Activated T-cell treated with anti-CD3 and anti-CD28 coated beads for 24 hours (primary cell): ENCODE results near the gene PTPN2.
"Not testable (repeated sequence)": the region's sequence is repeated elsewhere in the genome, so short reads cannot be mapped to it uniquely, and the experiment has no call there.

ENCODE experiments used
- DNase-seq: peaks from one replicate; pipeline ENCODE4 v3.0.0-alpha.2; 2020; ENCODE audit warnings: low read depth

PTPN2 gene

DNA sequence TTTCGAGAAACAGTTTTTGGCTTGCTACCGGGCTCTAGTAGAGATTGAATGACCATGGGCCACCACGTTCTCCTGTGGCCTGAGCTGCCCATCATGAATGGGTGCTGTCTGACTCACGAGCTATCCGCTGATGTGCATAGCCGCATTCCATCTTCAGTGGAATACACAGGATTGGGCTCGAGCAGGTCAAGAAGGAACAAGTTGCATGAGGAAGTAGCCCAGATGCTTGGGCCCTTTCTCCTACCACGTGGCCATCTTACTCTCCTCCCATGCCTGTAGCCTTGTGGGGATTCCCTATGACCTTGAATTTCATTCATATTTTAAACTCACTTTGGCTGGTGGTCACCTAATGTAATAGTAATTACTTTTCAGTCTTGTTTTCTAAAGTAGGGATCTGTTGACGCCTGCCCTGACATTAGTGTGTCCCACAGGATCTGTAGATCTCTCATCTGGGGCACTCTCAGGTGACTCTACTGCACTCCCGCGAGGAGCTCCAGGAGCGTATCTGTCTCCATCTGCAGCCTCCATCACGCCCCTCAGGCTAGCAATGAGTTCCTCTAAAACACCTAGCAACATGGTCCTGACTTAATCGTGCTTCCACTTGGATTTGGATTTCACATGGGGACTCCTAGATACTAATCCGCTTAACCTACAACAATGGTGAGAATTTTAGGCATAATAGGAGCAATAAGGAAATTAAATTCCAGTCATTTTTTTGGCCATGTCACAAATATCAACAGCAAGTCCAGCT lies 113.4 kb downstream of the PTPN2 start:
- no peak for DNase-seq

- no peak for DNase-seq
Observed at GRCh38 chr18:12769644-12770440, 114.2 kb downstream of the PTPN2 start.

GRCh38 chr18:12769136-12769535 lies 114.9 kb downstream of the PTPN2 start:
- DNase-seq: no peak

DNA sequence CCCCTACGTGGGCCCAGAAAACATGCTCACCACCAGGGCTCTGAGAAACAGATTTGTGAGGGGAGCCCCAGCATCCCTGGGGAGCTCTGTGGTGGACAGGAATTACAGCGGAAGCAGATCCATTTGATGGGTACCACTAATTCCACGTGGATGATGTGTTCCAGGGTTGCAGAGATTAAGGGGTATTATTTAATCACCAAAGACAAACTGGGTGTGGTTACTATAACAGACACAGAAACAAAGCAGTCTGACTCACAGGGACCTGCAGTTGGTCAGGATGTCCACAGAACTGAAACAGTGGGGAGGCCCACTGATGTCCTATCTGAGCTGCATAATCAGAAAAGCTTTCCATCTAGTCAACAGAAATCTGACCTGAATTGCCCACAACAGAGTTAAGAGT lies 115.4 kb downstream of the PTPN2 start:
- no peak for DNase-seq

- DNase-seq: no peak
Observed at GRCh38 chr18:12767580-12768155, 116.4 kb downstream of the PTPN2 start.

GRCh38 chr18:12766986-12767433 lies 117.0 kb downstream of the PTPN2 start:
- DNase-seq: no peak

GRCh38 chr18:12765586-12765985 lies 118.5 kb downstream of the PTPN2 start:
- no peak for DNase-seq

- DNase-seq: no peak
Observed at GRCh38 chr18:12765126-12765525, 118.9 kb downstream of the PTPN2 start.

- not testable (repeated sequence) for DNase-seq
Observed at GRCh38 chr18:12758566-12758965, 125.5 kb downstream of the PTPN2 start.

- not testable (repeated sequence) for DNase-seq
Observed at GRCh38 chr18:12756619-12757239, 127.3 kb downstream of the PTPN2 start.

GRCh38 chr18:12755606-12756005 lies 128.4 kb downstream of the PTPN2 start:
- not testable (repeated sequence) for DNase-seq

DNA sequence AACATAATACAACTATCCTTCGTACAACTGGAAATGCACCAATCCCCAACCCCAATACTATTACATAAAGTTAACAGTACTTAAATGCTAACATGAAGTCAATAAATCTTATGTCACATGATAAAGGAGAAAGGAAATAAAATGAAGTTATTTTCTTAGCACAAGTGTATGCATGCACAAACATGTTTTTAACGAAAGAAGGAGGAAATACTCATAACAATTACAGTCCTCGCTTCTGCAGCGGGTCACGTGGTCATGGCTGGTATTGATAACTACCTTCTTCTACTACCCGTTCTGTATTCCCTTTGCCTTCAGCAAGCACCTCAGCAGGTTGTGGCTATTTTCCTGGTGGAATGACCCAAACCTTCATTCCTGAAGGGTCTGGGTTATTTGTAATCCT lies 129.5 kb downstream of the PTPN2 start:
- no peak for DNase-seq

DNA sequence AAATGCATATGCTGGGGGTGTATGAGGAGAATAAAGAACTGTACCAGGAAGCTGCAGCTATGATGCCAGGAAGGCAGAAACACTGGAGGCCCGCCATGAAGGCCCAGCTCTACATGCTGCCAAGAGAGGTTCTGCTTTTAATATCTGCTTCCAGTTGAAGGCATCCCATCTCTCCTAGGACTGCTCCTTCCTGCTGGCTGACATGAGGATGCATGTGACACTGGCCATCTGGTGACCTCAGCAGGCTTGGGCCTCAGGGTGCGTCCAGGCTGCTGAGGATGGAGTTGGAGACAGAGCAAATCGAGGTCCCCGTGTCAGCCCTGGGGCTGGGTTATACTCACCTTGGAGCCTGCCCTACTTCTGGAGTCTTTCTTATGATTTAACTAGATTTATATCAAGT lies 132.1 kb downstream of the PTPN2 start:
- DNase-seq: no peak

GRCh38 chr18:12751503-12751884 lies 132.5 kb downstream of the PTPN2 start:
- DNase-seq: no peak

DNA sequence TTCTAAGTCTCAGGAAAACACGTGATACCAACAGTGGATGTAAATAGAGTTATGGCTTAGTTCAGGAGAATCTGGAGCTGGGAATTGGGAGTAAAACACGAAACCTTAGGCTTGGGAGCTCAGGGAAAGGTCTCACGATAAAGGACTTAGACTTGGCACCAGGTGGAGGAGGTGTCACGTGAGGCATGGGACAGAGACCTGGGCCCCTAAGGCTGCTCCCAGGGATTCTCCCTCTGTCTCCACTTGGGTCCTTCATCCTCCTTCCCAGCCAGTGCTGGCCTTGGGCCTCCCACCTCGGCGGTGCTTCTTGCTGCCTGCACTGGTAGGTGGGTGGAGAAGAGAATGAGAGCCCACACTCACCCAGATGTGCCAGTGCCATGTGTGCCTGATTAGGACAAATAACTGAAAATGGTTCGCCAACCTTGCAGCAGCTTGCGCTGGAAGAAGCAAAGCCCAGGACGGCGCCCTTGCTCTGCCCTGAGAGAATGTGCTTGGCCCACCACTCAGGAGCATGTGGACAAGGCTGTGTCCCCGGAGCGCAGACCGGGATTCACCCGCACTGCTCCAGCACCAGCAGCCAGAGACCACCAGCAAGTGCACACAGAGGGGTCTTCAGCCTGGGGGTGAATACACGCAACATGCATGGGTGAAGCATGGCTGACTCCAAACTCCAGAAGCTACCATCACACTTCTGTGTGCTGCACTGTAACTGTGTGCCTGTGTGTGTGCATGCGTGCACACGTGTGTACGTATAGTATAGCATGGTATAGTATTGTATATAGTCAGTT lies 133.1 kb downstream of the PTPN2 start:
- no peak for DNase-seq

GRCh38 chr18:12750076-12750714 lies 133.8 kb downstream of the PTPN2 start:
- no peak for DNase-seq

DNA sequence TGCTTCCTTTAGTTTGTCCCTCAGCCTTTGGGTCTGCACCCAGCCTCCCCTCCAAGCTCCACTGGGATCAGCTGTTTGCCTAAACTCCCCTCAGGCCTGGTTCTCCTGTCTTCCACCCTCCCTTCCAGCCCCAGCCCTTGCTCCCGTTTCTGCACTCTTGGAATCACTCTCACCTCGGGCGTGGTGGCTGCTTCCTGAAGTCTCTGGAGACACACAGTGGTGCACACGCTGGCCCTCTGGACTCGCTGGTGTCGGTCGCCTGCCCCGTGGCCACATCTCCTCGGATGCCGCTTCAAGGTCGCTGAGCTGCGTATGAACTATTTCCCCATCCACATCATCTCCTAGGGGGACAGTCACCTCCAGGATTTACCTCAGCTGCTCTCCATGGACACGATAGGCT lies 134.9 kb downstream of the PTPN2 start:
- DNase-seq: no peak

DNA sequence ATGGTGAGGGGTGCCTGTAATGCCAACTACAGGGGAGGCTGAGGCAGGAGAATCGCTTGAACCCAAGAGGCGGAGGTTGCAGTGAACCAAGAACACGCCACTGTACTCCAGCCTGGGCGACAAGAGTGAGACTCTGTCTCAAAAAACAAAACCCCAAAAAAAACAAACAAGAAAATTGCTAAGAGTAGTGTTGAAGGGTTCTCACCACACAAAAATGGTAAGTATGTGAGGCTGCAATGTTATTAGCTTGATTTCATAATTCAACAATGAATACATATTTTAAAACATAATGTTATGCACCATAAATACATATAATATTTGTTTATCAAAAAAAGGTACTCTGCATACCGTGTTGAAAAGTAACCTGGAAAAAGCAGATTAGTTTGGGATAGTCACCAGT lies 135.4 kb downstream of the PTPN2 start:
- DNase-seq: no peak

DNA sequence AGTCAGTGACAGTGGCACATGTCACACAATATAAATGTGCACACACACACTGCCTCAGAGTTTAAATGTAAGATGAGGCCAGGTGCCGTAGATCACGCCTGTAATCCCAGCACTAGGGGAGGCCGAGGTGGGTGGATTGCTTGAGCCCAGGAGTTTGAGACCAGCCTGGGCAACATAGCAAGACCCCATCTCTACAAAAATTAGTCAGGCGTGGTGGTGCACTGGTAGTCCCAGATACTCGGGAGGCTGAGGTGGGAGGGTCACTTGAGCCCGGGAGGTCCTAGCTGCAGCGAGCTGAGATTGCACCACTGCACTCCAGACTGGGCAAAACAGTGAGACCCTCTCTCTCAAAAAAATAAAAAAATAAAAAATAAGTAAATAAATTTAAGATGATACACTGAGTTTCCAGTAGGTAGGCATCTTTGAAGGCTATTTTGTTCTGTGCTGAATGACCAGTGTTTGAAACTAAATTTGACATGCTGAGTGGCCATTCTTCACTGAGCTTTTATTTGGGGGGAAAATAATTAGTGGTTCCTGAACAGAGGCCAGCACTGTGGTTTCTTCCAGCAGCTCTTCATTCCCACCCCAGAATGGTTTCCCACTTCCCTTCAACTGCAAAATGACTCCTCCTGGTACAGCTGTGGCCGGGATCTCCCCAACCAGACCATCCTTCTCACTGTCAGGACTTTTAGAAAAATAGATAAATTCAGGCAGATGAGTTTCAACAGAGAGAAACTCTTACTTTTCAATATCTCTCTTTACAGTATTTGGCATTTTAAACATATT lies 136.3 kb downstream of the PTPN2 start:
- no peak for DNase-seq

DNA sequence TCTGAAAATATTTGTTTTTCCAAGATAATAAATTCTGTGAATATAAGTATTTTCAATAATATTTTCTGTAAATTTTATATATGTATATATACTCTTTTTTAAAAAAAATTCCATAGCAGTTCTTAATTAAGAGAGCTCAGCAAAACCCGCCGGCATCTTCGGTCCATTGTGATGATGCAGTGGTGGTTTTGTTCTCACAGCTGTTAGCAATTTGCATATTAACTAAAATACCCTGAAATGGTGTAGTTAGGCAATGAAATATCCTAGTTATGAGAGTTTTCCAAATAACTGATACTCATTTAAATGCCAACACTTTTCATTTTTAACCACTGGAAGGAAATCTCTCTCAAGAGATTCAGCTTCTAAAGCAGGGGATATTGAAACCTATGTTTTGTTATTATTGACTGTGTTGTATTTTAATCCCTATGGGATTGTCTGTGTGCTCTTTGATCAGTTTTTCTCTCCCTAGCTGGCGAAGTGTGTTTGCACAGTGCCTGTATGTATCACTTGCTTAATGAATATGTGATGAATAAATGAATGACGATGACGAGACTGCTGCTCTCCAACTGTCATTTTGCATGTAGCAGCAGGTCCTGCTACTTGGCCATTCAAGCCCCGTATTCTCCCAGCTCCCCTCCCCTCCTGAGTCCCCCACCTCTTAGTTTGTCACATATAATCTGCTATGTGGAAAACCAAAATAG lies 138.8 kb downstream of the PTPN2 start:
- DNase-seq: no peak
